Activated naive CD8-positive, alpha-beta T cell treated with anti-CD3 and anti-CD28 coated beads, Interleukin-2, amount 50 U/mL, for 16 hours (primary cell): Measurements from ENCODE around the gene KLK11.
"Not testable (repeated sequence)": the region's sequence is repeated elsewhere in the genome, so short reads cannot be mapped to it uniquely, and the experiment has no call there.

Experiments
- DNase-seq: peaks from one replicate; pipeline ENCODE4 v3.0.0-alpha.2; 2020; ENCODE audit warnings: low read depth, low spot score

KLK11 gene

DNA sequence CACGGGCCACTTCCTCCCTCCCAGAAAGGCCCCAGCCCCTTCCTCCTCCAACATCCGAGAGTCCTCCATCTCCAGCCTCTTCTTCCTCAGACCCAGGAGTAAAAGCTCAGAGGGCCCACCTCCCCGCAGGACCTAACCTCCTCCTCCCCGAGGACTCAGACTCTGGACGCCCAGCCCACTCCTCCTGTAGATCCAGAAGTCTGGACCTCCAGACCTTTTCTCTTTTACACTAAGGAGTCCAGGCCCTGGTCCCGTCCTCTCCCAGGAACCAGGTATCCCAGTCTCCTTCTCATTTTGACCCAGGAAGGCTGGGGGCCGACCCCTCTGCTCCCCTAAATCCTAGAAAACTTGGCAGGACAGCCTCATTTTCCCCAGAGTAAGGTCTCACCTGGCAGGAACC, 23.1 kb downstream of the KLK11 start:
- DNase-seq, result no peak

- no peak for DNase-seq
Measured at GRCh38 chr19:51002542-51003311, 23.7 kb downstream of the KLK11 start.

DNA sequence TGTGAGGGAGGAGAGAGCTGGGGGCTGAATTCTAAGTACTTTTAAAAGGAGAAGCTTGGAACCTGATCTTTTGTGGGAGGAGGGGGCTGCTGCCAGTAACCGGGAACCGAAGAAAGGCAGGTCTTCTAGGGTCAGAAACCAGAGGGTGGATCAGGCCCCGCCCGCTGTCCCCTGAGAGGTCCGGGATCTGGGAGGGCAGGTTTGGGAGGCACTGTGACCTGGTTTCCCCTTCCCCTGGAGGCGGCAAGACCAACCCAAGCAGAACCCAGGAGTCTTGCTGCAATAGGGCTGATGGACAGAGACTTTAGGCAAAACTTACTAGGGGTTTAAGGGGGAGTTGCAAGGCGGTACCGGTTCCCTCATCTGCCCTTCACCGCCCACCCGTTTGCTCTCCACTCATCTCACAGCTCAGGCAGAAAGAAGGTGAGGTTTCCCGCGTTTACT, 24.3 kb downstream of the KLK11 start:
- no peak for DNase-seq

- no peak for DNase-seq
Measured at GRCh38 chr19:51001515-51001914, 24.9 kb downstream of the KLK11 start, which contains the start of gene KLK8. Gene KLK8 (minus strand): TSS chr19:51001604. CDS start chr19:51001167, 437 bp downstream.

- DNase-seq, result no peak
Measured at GRCh38 chr19:51000981-51001380, 25.4 kb downstream of the KLK11 start.

DNA sequence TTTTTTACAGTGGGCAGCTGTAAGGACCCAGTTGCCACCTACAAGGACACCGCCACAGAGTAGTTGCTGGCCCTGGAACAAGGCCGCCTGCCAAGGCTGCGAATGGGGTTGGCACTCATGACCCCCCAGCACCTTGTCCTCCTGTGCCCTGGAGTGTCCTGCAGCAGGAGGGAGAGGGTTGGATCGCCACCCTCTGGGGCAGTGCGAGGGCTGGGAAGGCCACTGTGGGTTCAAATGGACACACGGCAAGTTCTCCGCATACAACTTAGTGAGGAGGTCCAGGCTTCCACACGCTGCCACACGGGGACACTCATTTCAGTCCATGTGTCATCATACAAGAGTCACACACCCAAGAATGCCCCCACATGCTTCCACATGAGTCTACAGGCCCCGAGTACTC, 26.0 kb downstream of the KLK11 start:
- DNase-seq, result no peak

DNA sequence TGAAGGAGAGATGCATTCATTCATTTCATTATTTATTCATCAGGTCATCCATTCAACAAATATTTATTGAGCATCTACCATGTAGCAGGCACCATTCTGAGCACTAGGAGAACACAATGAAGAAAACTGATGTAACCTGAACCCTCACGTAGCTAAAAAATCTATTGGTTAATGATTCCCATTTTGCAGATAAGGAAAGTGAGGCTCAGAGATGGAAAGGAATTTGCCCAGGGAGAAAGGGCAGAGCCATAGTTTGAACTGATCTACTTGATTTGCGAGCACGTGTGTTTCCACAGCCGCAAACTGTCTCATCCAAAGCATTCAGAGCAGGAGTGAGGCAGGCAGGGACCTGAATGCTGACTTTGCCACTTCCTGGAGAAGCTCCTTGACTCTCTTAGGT, 27.7 kb downstream of the KLK11 start:
- DNase-seq, result no peak

- DNase-seq, result no peak
Measured at GRCh38 chr19:50998061-50998460, 28.4 kb downstream of the KLK11 start.

GRCh38 chr19:50994129-50994528, 32.3 kb downstream of the KLK11 start:
- no peak for DNase-seq

DNA sequence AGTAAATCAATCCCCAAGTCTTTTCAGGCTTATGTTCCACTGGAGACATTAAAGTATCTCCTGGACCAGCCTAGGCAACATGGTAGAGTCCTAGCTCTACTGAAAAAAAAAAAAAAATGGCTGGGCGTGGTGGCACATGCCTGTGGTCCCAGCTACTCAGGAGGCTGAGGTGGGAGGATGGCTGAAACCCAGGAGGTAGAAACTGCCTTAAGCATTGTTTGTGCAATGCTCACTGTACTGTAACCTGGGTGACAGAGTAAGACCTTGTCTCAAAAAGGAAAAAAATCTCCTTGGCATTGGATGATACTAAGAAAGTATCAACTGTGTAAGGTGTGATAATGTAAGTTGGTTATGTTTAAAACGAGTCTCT, 33.8 kb downstream of the KLK11 start:
- no peak for DNase-seq

- not testable (repeated sequence) for DNase-seq
Measured at GRCh38 chr19:50984416-50984815, 42.0 kb downstream of the KLK11 start.

DNA sequence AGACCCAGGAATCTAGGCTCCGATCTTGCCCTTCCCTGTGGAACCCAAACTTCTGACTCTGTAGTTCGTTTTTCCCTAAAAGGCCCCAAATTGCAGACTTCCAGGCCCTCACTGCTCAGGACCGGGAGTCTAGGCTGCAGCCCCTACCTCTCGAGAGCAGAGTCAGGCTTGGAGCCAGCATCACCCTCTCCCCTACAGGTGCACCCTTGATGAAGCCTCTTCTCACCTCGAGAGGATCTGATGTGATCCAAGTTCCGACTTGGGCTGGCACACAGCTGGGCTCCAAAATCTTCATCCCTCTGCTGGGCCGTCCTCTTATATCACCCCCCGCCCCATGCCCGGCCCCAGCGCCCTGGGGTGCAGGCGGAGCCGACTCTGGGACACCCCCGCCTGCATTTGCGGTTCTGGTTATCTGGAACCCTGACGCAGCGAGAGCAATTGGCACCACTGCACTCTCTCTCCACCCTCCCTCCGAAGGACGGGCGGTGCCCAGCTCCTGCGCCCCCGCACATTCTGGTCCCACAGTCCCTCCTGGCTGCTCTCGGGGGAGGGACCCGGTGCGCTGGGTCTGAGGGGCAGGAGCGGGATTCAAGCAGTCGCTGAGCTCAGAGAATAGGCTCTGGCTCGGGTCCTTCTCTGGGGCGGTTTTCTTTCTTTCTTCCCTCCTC, 42.7 kb downstream of the KLK11 start, which contains the start of gene KLK7:
Gene KLK7 (minus strand): TSS at position 293 of the 668 bp plus-strand sequence. CDS start 1,518 bp downstream, outside the sequence.
- no peak for DNase-seq

DNA sequence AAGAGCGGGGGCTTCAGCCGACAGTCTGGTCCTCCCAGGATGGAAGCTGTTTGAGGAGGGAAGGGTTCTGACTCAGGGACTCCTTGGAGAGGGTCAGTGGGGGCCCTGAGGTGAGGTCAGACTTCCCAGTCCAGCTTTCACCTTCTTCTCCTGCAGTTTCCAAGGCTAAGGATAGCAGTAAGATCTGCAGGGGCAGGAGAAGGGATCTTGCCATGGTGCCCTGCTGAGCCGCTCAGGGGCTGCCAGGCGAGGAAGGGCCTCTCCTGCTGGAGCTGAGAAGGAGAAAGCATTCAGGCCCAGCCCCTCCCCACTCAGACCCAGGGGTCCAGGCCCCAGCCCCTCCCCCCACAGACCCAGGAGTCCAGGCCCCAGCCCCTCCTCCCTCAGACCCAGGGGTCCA, 44.2 kb downstream of the KLK11 start:
- DNase-seq, result no peak

DNA sequence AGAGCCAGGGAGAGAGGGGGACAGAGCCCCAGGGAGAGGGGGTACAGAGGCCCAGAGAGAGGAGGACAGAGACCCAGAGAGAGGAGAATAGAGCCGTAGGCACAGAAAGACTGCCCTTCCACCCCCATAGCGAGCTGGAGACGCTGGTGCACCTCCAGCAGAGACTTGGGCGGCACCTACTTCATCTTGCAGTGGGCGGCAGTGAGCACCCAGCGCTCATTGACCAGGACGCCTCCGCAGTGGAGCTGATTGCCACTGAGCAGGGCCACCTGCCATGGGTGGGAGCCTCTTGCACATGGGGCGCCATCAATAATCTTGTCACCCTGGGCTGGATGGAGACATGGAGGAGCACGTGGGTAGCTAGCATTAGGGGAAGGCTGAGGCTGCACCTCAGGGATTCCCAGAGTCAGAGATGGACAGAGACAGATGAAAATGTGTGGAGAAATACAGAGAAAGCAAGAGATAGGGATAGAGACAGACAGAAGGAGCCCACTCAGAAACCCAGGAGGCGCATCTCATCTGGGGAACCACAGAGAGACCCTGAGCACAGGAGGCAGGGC, 44.7 kb downstream of the KLK11 start:
- no peak for DNase-seq

- DNase-seq, result no peak
Measured at GRCh38 chr19:50980208-50980607, 46.2 kb downstream of the KLK11 start.

- DNase-seq, result no peak
Measured at GRCh38 chr19:50979758-50980157, 46.7 kb downstream of the KLK11 start.

- no peak for DNase-seq
Measured at GRCh38 chr19:50978772-50979390, 47.5 kb downstream of the KLK11 start.

DNA sequence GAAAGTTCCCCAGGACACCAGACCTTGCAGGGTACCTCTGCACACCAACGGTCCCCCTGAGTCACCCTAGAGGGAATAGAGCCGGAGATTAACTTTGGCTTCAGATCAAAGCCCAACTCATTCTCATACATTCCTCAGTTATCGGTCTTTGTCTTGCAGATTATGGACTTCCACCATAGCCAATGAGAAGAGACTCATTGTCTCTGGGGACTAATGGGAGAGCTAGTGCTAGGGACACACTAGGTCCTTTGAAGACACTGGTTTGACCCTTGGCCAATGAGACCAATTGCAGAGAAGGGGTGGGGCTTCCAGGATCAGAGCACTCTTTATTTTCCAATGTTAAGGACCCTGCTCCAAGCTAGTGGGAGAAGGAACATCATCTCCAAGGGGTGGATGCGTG, 48.8 kb downstream of the KLK11 start:
- DNase-seq, result no peak

DNA sequence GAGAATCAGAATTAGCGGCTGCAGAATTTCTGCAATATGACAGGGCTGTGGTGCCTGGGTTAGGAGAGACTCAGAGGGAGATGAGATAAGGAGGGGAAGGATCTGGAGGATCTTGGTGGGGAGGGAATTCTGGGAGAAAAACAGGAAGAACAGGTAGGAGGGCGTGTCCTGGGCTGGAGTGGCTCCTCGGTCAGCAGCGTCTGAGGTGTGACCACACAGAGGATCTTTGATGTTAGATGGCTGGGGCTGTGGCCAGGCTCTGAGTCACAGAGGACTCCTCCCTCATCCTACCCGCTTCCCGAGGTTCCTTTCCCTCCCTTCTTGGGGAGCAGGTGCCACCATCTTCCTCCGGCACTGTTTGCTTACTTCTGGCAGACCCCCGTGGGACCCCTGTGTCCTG, 50.6 kb downstream of the KLK11 start:
- DNase-seq, result no peak

DNA sequence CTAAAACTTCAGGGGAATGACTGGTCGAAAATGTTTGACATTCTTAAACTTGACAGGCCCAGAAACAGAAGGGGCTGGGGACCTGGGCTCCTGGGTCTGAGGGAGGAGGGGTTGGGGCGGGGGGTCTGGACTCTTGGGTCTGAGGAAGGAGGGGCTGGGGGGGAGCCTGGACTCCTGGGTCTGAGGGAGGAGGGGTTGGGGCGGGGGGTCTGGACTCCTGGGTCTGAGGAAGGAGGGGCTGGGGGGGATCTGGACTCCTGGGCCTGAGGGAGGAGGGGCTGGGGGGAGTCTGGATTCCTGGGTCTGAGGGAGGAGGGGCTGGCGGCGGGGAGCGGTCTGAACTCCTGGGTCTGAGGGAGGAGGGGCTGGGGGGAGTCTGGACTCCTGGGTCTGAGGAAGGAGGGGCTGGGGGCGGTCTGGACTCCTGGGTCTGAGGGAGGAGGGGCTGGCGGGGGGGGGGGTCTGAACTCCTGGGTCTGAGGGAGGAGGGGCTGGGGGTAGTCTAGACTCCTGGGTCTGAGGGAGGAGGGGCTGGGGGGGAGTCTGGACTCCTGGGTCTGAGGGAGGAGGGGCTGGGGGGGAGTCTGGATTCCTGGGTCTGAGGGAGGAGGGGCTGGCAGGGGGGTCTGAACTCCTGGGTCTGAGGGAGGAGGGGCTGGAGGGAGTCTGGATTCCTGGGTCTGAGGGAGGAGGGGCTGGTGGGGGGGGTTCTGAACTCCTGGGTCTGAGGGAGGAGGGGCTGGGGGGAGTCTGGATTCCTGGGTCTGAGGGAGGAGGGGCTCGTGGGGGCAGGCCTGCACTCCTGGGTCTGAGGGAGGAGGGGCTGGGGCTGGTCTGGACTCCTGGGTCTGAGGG, 51.5 kb downstream of the KLK11 start:
- no peak for DNase-seq

DNA sequence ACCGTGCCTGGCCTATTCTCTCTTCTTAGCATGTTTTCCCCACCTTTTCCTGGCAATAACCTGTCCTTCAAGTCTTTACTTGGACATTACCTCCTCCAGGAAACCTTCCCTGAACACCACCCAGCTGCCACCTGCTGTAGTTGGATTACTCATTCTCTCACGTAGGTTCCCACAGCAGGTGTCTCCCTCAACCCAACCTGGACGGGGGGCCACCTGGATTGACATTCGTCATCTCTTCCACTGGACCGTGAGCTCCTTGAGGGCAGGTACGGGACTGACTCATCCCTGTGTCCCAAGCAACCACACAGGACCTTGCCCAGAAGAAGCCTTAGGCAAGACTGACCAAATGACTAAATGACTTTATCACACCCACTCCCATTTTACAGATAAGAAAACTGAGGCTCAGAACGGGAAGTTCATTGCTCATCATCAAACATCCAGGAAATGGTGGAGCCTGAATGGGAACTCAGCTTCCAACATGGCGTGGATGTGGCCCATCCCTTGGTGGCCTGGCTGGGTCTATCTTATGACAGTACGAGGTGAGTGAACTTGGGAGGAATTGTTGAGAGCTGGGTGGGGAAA, 53.5 kb downstream of the KLK11 start:
- DNase-seq, result no peak
